Central memory CD8-positive, alpha-beta T cell (primary cell): Measurements from ENCODE around the gene OGFRL1.

Source experiments
- ATAC-seq: fragments of 150-1000 bp; cut with Tn5 transposase; replicated peaks from 2 replicates; pipeline ENCODE4 v1.10.0; 2022; ENCODE audit warnings: mild to moderate bottlenecking, moderate FRiP score, moderate number of reproducible peaks; ENCODE audit not compliant: poor library complexity, severe bottlenecking; ENCODE audit errors: extremely low read depth
- DNase-seq, 2 donors: peaks; one replicate each; pipeline ENCODE4 v3.0.0; 2021; ENCODE audit warnings: low spot score in 2 of 2
- H3K27ac Mint-ChIP-seq: one replicate; pipeline ENCODE4 v1.8.0; 2022; ENCODE audit warnings: low read depth, mild to moderate bottlenecking, moderate library complexity, mixed read lengths
- H3K27me3 Mint-ChIP-seq: one replicate; pipeline ENCODE4 v1.8.0; 2022; ENCODE audit warnings: mixed read lengths
- H3K36me3 Mint-ChIP-seq: one replicate; pipeline ENCODE4 v1.8.0; 2022; ENCODE audit warnings: mild to moderate bottlenecking, moderate library complexity, mixed read lengths; ENCODE audit not compliant: insufficient read depth
- H3K4me1 Mint-ChIP-seq: one replicate; pipeline ENCODE4 v1.8.0; 2022; ENCODE audit warnings: mixed read lengths
- H3K4me3 Mint-ChIP-seq: one replicate; pipeline ENCODE4 v1.8.0; 2022; ENCODE audit warnings: mild to moderate bottlenecking, moderate library complexity, mixed read lengths
- H3K9me3 Mint-ChIP-seq: one replicate; pipeline ENCODE4 v1.8.0; 2022; ENCODE audit warnings: mixed read lengths

Gene OGFRL1

GRCh38 chr6:71321314-71321713 is 32.7 kb downstream of the OGFRL1 start:
- Mint-ChIP-seq H3K4me1 (no peaks in the 10 kb centered on the region), H3K4me3 (no peak overlapping the region), H3K27me3 (peaks cover 17% of the 10 kb centered on the region), H3K9me3 (no peaks in the 10 kb centered on the region), H3K27ac (no peak overlapping the region), H3K36me3 (no peaks in the 10 kb centered on the region)
- no peak for DNase-seq
- ATAC-seq: no peak

- Mint-ChIP-seq H3K27ac (no peak overlapping the region), H3K4me3 (no peak overlapping the region), H3K9me3 (no peaks in the 10 kb centered on the region), H3K27me3 (peaks cover 32% of the 10 kb centered on the region), H3K36me3 (no peaks in the 10 kb centered on the region), H3K4me1 (no peaks in the 10 kb centered on the region)
- DNase-seq (no peak), ATAC-seq (no peak)
Observed at GRCh38 chr6:71324194-71324785, 35.7 kb downstream of the OGFRL1 start.

GRCh38 chr6:71326611-71327010 is 38.0 kb downstream of the OGFRL1 start:
- ATAC-seq (no peak), DNase-seq (no peak)
- Mint-ChIP-seq H3K36me3 (no peaks in the 10 kb centered on the region), H3K27me3 (peaks cover 47% of the 10 kb centered on the region), H3K27ac (no peak overlapping the region), H3K4me3 (no peak overlapping the region), H3K9me3 (no peaks in the 10 kb centered on the region), H3K4me1 (no peaks in the 10 kb centered on the region)

GRCh38 chr6:71330501-71330900 is 41.9 kb downstream of the OGFRL1 start:
- H3K9me3 Mint-ChIP-seq: no peaks in the 10 kb centered on the region
- DNase-seq (no peak), ATAC-seq (no peak)
- no peak overlapping the region for H3K27ac Mint-ChIP-seq
- H3K27me3 Mint-ChIP-seq: peaks cover 30% of the 10 kb centered on the region
- no peaks in the 10 kb centered on the region for H3K4me1 Mint-ChIP-seq
- H3K4me3 Mint-ChIP-seq: no peak overlapping the region
- no peaks in the 10 kb centered on the region for H3K36me3 Mint-ChIP-seq

- H3K9me3 Mint-ChIP-seq: no peaks in the 10 kb centered on the region
- H3K27ac Mint-ChIP-seq: no peak overlapping the region
- no peak for DNase-seq
- no peak overlapping the region for H3K4me3 Mint-ChIP-seq
- H3K4me1 Mint-ChIP-seq: no peaks in the 10 kb centered on the region
- H3K36me3 Mint-ChIP-seq: no peaks in the 10 kb centered on the region
- no peak for ATAC-seq
- H3K27me3 Mint-ChIP-seq: peaks cover 30% of the 10 kb centered on the region
Observed at GRCh38 chr6:71332012-71332411, 43.4 kb downstream of the OGFRL1 start.

- no peaks in the 10 kb centered on the region for H3K36me3 Mint-ChIP-seq
- peaks cover 27% of the 10 kb centered on the region for H3K27me3 Mint-ChIP-seq
- no peak for DNase-seq
- H3K9me3 Mint-ChIP-seq: no peaks in the 10 kb centered on the region
- no peak overlapping the region for H3K4me3 Mint-ChIP-seq
- H3K4me1 Mint-ChIP-seq: no peaks in the 10 kb centered on the region
- no peak overlapping the region for H3K27ac Mint-ChIP-seq
- ATAC-seq: no peak
Observed at GRCh38 chr6:71333050-71333449, 44.4 kb downstream of the OGFRL1 start.

- ATAC-seq (no peak), DNase-seq (no peak)
- Mint-ChIP-seq H3K36me3 (no peaks in the 10 kb centered on the region), H3K4me3 (no peak overlapping the region), H3K9me3 (no peaks in the 10 kb centered on the region), H3K27ac (no peak overlapping the region), H3K27me3 (peaks cover 20% of the 10 kb centered on the region), H3K4me1 (no peaks in the 10 kb centered on the region)
Observed at GRCh38 chr6:71333697-71334096, 45.1 kb downstream of the OGFRL1 start.

- H3K4me3 Mint-ChIP-seq: no peak overlapping the region
- no peak for ATAC-seq
- H3K36me3 Mint-ChIP-seq: no peaks in the 10 kb centered on the region
- DNase-seq: no peak
- H3K9me3 Mint-ChIP-seq: no peaks in the 10 kb centered on the region
- H3K4me1 Mint-ChIP-seq: no peaks in the 10 kb centered on the region
- H3K27ac Mint-ChIP-seq: no peak overlapping the region
- peaks cover 16% of the 10 kb centered on the region for H3K27me3 Mint-ChIP-seq
Observed at GRCh38 chr6:71334768-71335167, 46.2 kb downstream of the OGFRL1 start.

GRCh38 chr6:71335544-71335943 is 46.9 kb downstream of the OGFRL1 start:
- Mint-ChIP-seq H3K27me3 (peaks cover 10% of the 10 kb centered on the region), H3K36me3 (no peaks in the 10 kb centered on the region), H3K27ac (no peak overlapping the region), H3K9me3 (no peaks in the 10 kb centered on the region), H3K4me3 (no peak overlapping the region), H3K4me1 (no peaks in the 10 kb centered on the region)
- DNase-seq (no peak), ATAC-seq (no peak)

GRCh38 chr6:71336901-71337300 is 48.3 kb downstream of the OGFRL1 start:
- H3K27me3 Mint-ChIP-seq: no peaks in the 10 kb centered on the region
- H3K36me3 Mint-ChIP-seq: no peaks in the 10 kb centered on the region
- no peaks in the 10 kb centered on the region for H3K9me3 Mint-ChIP-seq
- DNase-seq: no peak
- no peak overlapping the region for H3K4me3 Mint-ChIP-seq
- no peaks in the 10 kb centered on the region for H3K4me1 Mint-ChIP-seq
- ATAC-seq: no peak
- no peak overlapping the region for H3K27ac Mint-ChIP-seq

- ATAC-seq: no peak
- no peak overlapping the region for H3K27ac Mint-ChIP-seq
- no peaks in the 10 kb centered on the region for H3K9me3 Mint-ChIP-seq
- H3K4me3 Mint-ChIP-seq: no peak overlapping the region
- no peaks in the 10 kb centered on the region for H3K36me3 Mint-ChIP-seq
- peaks cover 2% of the 10 kb centered on the region for H3K27me3 Mint-ChIP-seq
- DNase-seq: no peak
- H3K4me1 Mint-ChIP-seq: no peaks in the 10 kb centered on the region
Observed at GRCh38 chr6:71338540-71339316, 50.1 kb downstream of the OGFRL1 start.

- no peaks in the 10 kb centered on the region for H3K9me3 Mint-ChIP-seq
- H3K4me3 Mint-ChIP-seq: no peak overlapping the region
- H3K36me3 Mint-ChIP-seq: no peaks in the 10 kb centered on the region
- ATAC-seq: no peak
- DNase-seq: no peak
- no peak overlapping the region for H3K27ac Mint-ChIP-seq
- H3K27me3 Mint-ChIP-seq: peaks cover 28% of the 10 kb centered on the region
- no peaks in the 10 kb centered on the region for H3K4me1 Mint-ChIP-seq
Observed at GRCh38 chr6:71342772-71343171, 54.2 kb downstream of the OGFRL1 start.
